Measurements from ENCODE around the gene ACVR2B. TPM values are rescaled to one million over a fixed set of nuclear protein-coding genes. Genes with fewer than 3 reads are reported as not detected.

ACVR2B gene
- total RNA-seq (2021; ENCODE audit: unreplicated experiment), result 18.3 TPM
- 6.9 and 9.8 TPM in 2 replicates for polyA plus RNA-seq (2012)
- percentile 77 among the genes with signal in this experiment for Bru-seq, nascent RNA
- percentile 88 among the genes with signal in this experiment for BruChase-seq, experiment 1, labeled RNA remaining after a 6-hour chase
- percentile 92 among the genes with signal in this experiment for BruChase-seq, experiment 2, labeled RNA remaining after a 2-hour chase
- long read RNA-seq, full-length matches to known transcripts, result 13 of 23 reads
- long read RNA-seq, partial matches to known transcripts, result 0 of 23 reads
- long read RNA-seq, other reads (novel, unspliced or antisense), result 10 of 23 reads

- Histone ChIP-seq H3K27me3 (ENCODE audit: insufficient read depth, low read length) (no peaks in the 10 kb centered on the region), H3K36me3 (ENCODE audit: control insufficient read depth in 1 of 2, insufficient read depth in 2 of 2, low read length in 2 of 2) (no peaks in the 10 kb centered on the region), H2AFZ (ENCODE audit: low read depth, low read length, poor library complexity, severe bottlenecking) (no peak within 1 kb of the TSS), H3K4me3 (replicated peaks in 1 of 2; ENCODE audit: low read depth in 1 of 2, low read length in 2 of 2) (peak within 1 kb of the TSS; percentile 77 to 84), H3K9ac (ENCODE audit: low read length) (peak within 1 kb of the TSS; percentile 90), H3K27ac (ENCODE audit: low read depth, low read length) (peak within 1 kb of the TSS; percentile 97), H3K9me2 (ENCODE audit: insufficient read depth) (no peaks in the 10 kb centered on the region), H3K4me1 (ENCODE audit: control insufficient read depth in 1 of 2, insufficient read depth in 2 of 2, low read length in 2 of 2) (peaks cover 23 to 48% of the 10 kb centered on the region in 2 experiments), H3K79me2 (ENCODE audit: insufficient read depth, low read length) (peaks cover 37% of the 10 kb centered on the region), H3K9me3 (ENCODE audit: control insufficient read depth in 1 of 2, insufficient read depth in 1 of 2, low read depth in 1 of 2, low read length in 2 of 2) (no peaks in the 10 kb centered on the region), H3K4me2 (ENCODE audit: low read length) (peak within 1 kb of the TSS; percentile 97), H4K20me1 (ENCODE audit: insufficient read depth) (no peaks in the 10 kb centered on the region)
- TF ChIP-seq SIN3A (IDR thresholded peaks at IDR 0.05; ENCODE audit: low read depth), result peak; percentile 60; the same call in 1 of the 2 replicates
- no peak for TF ChIP-seq POLR2AphosphoS5 (IDR thresholded peaks at IDR 0.05; ENCODE audit: low read depth, low read length)
- peak; percentile 79 for TF ChIP-seq YY1 (IDR thresholded peaks at IDR 0.05; ENCODE audit: extremely low read depth, insufficient replicate concordance, low read depth, low read length)
- TF ChIP-seq MAX (IDR thresholded peaks at IDR 0.05), result peak; percentile 75
- POLR2A ChIA-PET, result interaction anchor here (1.3 kb wide), 1 partner anchor 106 kb away, joined by 4 read pairs; the partner anchor contains the start of gene XYLB
- peak; percentile 54 for DNase-seq (ENCODE audit: low read depth, low spot score)
- ATAC-seq, result peak; percentile 67
- TSS peak; percentile 34 for BruUV-seq (replicated peaks)
- intact Hi-C loops (cut with micrococcal nuclease), result loop anchor here (10.0 kb wide), 2 partner anchors 98 to 318 kb away; partner anchors contain the start of genes ACAA1 and MYD88
- RAD21 ChIA-PET (ENCODE audit: low non-redundant PET in 1 of 2, low total read pairs in 2 of 2, uncharacterized antibody in 2 of 2, unreplicated experiment in 2 of 2), result no interaction called here
- CTCF ChIA-PET, result interaction anchor here (1.3 kb wide), 1 partner anchor 107 kb away, joined by 5 read pairs; the partner anchor contains the start of gene XYLB
Measured at GRCh38 chr3:38453075-38453912, at the start of gene ACVR2B. ACVR2B (plus strand) TSS chr3:38453890; CDS start chr3:38454323, 433 bp downstream.

GRCh38 chr3:38404286-38404685 is 49.4 kb upstream of the ACVR2B start:
- no peak for ATAC-seq
- RAD21 ChIA-PET (ENCODE audit: low non-redundant PET in 1 of 2, low total read pairs in 2 of 2, uncharacterized antibody in 2 of 2, unreplicated experiment in 2 of 2), result no interaction called here
- no peaks in the 10 kb centered on the region for H3K4me1 ChIP-seq (ENCODE audit: control insufficient read depth in 1 of 2, insufficient read depth in 2 of 2, low read length in 2 of 2)
- H3K4me2 ChIP-seq (ENCODE audit: low read length), result no peak overlapping the region
- no peaks in the 10 kb centered on the region for H4K20me1 ChIP-seq (ENCODE audit: insufficient read depth)
- H3K27me3 ChIP-seq (ENCODE audit: insufficient read depth, low read length), result no peaks in the 10 kb centered on the region
- DNase-seq (ENCODE audit: low read depth, low spot score), result no peak
- H3K9me3 ChIP-seq (ENCODE audit: control insufficient read depth in 1 of 2, insufficient read depth in 1 of 2, low read depth in 1 of 2, low read length in 2 of 2), result no peaks in the 10 kb centered on the region
- no peak overlapping the region for H2AFZ ChIP-seq (ENCODE audit: low read depth, low read length, poor library complexity, severe bottlenecking)
- CTCF ChIA-PET, result no interaction called here
- intact Hi-C loops (cut with micrococcal nuclease), result no loop called here
- no TSS peak for BruUV-seq (replicated peaks)
- H3K79me2 ChIP-seq (ENCODE audit: insufficient read depth, low read length), result no peaks in the 10 kb centered on the region
- H3K4me3 ChIP-seq (replicated peaks in 1 of 2; ENCODE audit: low read depth in 1 of 2, low read length in 2 of 2), result no peak overlapping the region
- no peak overlapping the region for H3K9ac ChIP-seq (ENCODE audit: low read length)
- POLR2A ChIA-PET, result no interaction called here
- H3K27ac ChIP-seq (ENCODE audit: low read depth, low read length), result no peak overlapping the region
- H3K36me3 ChIP-seq (ENCODE audit: control insufficient read depth in 1 of 2, insufficient read depth in 2 of 2, low read length in 2 of 2), result peaks cover 13 to 19% of the 10 kb centered on the region in 2 experiments; a peak in 2 of 4 replicates
- H3K9me2 ChIP-seq (ENCODE audit: insufficient read depth), result no peaks in the 10 kb centered on the region
- TF ChIP-seq EGR1 (IDR thresholded peaks at IDR 0.05; ENCODE audit: low read depth) (no peak), CEBPB (IDR thresholded peaks at IDR 0.05; ENCODE audit: low read depth) (peak; percentile 36; the same call in 1 of the 2 replicates), SP1 (IDR thresholded peaks at IDR 0.05; ENCODE audit: low read depth) (no peak), ATF3 (IDR thresholded peaks at IDR 0.05) (no peak), JUND (IDR thresholded peaks at IDR 0.05) (0 out of 2 replicates have a peak, but pooled peaks have one; percentile 11), FOSL1 (IDR thresholded peaks at IDR 0.05; ENCODE audit: low read depth) (0 out of 2 replicates have a peak, but pooled peaks have one; percentile 14), TCF7L2 (IDR thresholded peaks at IDR 0.05; ENCODE audit: borderline replicate concordance, extremely low read depth, insufficient read depth, insufficient read length) (no peak), ZBTB33 (IDR thresholded peaks at IDR 0.05; ENCODE audit: extremely low read depth, insufficient replicate concordance, low read length) (no peak), SRF (IDR thresholded peaks at IDR 0.05; ENCODE audit: low read depth) (no peak), EZH2 (IDR thresholded peaks at IDR 0.05) (no peak), POLR2AphosphoS5 (IDR thresholded peaks at IDR 0.05; ENCODE audit: low read depth, low read length) (no peak), ZNF274 (IDR thresholded peaks at IDR 0.05; ENCODE audit: low read depth, low read length) (no peak), EZH2phosphoT487 (IDR thresholded peaks at IDR 0.05; ENCODE audit: borderline replicate concordance) (no peak)
